ENCODE data around the gene SDC4.

SDC4 gene

DNA sequence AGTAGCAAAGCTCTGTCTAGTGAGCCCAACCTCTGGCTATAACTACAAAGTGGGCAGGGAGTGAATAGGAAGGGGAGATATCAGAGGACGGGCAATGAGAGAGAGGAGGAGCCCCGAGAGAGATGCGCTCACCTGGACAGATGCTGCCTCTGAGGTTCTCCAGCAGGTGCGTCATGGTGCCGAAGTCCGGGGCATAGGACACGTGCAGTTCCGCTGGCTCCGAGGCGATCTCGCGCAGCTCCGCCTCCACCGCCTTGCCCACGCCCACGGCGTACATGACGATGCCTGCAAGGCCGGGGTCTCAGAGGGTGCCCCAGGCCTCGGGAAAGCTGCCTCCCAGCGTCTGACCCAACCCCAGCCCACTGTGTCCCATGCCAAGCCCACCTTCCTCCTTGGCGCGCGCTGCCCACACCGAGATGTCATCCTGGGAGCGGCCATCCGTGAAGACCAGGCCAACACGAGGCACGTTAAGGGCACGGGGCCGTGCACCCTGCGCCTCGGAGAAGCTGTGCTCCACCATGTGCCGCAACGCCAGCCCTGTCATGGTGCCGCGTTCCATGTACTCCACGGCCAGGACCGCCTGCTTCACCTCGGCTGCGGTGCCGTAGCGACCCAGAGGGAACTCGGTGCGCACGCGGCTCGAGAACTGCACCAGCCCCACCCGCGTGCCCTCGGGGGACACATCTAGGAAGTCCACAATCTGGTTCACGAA is 50.3 kb downstream of the SDC4 start:
- DNase-seq (ENCODE audit: low read depth) = no peak

DNA sequence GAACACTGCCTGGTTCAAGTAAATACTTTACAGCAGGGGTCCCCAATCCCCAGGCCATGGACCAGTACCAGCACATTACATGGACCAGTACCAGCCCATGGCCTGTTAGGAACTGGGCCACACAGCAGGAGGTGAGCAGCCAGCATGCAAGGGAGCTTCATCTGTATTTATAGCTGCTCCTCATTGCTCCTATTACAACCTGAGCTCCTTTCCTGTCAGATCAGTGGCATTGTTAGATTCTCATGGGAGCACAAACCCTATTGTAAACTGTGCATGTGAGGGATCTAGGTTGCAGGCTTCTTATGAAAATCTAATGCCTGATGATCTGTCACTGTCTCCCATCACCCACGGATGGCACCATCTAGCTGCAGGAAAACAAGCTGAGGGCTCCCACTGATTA is 53.6 kb downstream of the SDC4 start:
- no peak for DNase-seq (ENCODE audit: low read depth)

DNA sequence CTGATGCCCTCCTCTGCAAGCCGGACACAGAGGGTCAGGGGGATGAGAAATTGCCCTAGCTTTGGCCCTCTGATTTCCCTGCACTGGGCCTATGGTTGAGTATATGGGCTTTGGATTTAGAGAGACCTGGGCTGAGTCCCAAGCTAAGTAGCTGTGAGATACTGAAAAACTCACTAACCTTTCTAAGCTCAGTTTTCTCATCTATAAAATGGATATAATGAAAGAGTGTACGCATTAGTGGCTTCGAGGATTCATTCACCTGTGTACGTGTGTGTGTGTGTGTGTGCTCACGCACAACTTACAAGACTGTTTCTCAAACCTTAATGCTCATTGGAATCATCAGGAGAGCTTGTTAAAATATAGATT is 54.2 kb downstream of the SDC4 start:
- DNase-seq (ENCODE audit: low read depth) = no peak

DNA sequence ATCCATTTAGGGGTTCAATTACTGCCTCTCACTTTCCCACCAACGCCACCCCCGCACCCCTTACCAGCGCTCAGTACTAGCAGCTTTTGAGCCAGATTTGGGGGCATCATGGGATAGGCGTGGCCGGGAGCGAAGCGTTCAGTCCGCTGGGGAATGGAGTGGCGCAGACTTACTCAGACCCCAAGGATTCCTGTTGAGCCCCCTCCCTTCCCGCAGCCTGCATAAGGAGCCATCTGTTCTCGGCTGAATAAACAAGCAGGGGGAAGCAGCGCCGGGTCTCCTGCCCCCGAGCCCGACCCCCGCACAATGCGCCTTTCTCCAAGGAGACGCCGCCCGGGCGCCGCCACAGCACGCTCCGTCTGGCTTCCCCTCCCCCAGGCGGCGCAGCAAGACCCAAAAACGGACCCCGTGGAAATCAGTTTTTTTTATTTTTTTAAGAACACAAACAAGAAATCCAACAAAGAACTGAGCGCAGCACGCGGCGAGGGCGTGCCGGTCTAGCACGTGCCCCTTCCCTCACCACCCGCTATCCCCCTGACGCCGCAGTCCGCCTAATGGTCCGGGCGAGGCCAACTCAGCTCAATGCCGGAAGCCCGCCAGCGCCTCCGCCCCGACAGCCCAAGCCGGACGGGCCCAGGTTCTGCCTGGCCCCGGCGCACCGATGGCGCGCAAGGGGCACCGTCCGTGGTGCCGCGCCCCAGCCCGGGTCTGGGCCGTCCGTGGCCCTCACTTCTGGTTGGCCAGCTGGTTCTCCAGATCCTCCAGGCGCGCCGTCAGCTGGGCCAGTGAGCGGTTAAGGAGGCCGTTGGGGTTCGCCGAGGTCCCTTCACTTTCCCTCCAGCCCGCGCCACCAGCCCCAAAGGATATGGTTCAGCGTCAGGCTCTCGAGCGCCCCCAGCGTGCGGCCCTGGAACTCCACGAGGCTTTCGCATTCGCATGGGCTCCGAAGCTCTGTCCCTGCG is 54.9 kb downstream of the SDC4 start:
- peak; percentile 77 for DNase-seq (ENCODE audit: low read depth)

DNA sequence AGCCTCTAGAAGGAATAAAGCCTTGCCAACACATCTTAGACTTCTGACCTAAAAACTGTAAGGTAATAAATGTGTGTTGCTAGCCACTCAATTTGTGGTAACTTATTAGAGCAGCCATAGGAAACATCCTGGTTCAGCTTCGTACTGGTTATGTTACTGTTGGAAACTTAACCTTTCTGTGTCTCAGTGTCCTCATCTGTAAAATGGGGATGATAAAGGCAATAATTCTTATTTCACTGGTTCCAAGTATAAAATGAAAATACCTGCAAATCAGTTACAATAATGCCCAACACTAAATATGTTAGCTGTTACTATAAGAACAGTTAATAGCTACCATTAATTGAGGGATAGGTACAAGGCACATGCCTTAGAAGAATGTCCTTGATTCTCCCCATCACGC is 55.9 kb downstream of the SDC4 start:
- DNase-seq (ENCODE audit: low read depth) = no peak

DNA sequence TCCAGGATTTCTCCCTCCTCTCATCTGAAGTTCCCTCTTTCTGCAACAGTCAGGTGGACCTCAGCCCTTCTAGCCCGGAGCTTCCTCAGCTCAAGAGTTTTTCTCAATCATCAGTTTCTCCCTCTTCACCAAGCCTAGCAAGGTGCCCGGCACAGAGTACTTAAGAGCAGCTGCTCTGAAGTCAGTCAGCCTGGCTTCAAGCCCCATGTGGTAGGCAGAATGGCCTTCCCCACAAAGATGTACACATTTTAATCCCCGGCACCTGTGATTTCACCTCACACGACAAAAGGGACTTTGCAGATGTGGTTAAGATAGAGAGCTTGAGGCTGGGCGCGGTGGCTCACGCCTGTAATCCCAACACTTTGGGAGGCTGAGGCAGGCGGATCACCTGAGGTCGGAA is 56.7 kb downstream of the SDC4 start:
- no peak for DNase-seq (ENCODE audit: low read depth)

DNA sequence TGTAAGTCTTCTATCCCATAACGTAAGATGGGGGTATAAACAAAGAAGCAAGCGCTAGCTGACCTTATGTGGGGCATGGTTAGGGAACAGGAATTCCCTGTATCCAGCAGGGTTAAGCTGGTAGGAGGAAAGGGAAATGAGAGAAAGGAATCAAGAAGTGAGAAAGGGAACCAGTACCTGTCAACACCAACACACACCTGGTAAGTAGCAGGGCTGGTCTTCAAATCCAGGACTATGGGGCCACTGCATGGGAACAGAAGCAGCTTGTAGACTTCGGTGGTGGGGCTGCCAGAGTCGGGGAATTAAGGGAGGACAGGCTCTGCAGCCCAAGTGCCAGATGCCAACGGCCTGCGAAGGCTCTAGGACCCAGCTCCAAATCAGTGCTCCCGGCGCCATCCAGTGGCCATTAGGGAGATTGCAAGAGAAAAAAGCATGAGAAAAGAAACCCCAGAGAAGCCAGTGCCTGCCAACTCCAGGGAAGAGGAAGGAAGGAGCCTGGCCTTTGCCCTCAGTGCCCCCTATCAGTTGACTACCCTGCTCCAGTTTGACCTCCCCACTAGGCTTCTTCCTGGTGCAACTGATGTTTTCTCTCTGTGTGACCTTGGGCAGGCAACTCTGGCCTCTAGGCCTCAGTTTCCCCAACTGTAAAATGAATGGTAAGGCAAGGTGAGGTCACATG is 57.4 kb downstream of the SDC4 start:
- DNase-seq (ENCODE audit: low read depth) = peak; percentile 34

DNA sequence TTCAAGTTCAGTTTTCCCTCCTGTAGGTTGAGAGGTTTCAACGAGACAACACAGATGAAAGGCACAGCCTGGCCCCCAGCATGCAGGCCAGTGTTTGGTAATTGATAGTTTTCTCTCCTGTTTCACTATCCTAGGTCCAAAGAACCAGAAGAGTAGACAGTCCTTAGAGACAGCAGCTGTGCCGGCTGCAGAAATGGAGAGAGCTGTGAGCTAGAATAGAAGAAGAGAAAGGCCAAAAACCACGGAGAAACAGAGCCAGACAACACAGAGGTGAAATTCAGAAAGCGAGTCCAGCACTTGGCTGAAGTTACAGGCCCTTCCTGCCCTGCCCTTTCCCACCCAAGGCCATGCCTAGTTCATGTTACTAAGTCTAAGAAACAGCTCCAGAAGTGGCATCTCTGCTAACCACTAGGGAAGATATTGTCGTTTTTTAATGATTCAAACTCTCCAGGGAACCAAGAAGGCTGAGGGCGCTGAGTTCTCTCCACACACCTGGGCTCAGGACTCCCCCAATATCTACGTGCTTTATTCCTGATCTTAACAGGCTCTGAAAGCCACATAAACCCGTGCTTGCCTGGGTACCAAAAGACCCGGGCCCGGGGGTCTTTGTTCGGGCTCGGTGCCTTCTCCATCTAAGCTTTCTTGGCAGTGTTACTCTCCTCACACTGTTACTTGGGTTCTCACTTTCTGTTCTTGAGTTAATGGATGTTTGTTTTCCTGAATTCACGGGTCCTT is 58.1 kb downstream of the SDC4 start:
- no peak for DNase-seq (ENCODE audit: low read depth)

DNA sequence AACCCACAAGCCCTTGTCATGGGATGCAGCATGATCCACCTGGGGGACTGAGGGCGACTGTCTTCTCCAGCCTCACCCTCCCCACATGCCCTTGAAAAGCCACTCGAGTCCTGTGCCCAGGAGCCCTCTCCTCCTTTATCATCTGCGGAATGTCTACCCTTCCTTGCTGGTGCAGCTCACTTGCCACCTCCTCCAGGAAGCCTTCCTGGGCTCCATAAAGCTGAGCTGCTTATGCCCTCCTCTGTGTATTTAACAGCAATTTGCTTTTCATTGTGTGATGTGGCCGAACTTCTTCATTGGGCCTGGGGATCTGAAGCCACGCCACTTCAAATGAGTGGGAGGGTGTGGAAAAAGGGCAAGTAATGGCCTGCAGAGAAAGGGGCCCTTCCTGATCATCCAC is 59.4 kb downstream of the SDC4 start:
- no peak for DNase-seq (ENCODE audit: low read depth)

DNA sequence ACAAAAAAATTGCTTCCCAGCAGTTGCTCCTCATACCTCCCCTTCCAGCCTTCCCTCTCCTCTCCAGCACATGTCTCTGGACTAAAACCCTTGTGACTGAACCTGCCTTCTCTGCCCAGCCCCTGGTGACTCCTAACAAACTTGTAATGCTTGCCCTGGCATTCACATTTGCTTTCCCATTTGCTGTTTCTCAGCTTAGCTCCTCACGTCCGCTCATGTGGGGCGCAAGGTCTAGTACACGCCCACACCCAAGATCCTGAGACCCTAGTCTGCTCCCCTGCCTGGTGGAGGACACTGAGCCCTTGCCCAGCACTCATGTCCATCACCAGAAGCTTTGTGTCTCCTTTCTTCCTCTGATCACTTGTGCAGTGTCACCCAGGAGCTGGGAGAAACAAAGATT is 59.8 kb downstream of the SDC4 start:
- DNase-seq (ENCODE audit: low read depth) = no peak

DNA sequence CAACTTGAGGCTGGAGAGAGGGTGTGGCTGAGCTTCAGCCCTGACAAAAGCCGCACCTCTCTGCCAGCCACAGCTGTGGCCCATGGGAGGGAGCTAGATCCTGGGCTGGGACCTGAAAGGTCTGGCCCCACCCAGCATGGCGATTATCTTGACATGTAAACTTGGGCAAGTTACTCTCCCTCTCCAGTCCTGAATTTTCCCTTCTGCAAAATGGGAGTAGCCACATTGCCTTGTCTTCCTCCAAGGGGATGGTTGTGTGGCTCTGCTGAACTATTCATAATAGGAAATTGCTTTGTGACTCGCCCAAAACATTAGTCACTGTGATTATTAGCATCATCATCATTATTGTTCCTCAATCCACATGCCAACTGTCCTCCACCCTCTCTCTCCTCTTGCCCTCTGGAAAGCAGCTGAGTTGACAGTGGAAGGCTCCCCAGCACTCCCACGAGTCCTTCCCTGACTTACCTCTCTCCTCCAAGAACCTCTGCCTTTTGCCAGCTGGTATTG is 64.6 kb downstream of the SDC4 start:
- no peak for DNase-seq (ENCODE audit: low read depth)

DNA sequence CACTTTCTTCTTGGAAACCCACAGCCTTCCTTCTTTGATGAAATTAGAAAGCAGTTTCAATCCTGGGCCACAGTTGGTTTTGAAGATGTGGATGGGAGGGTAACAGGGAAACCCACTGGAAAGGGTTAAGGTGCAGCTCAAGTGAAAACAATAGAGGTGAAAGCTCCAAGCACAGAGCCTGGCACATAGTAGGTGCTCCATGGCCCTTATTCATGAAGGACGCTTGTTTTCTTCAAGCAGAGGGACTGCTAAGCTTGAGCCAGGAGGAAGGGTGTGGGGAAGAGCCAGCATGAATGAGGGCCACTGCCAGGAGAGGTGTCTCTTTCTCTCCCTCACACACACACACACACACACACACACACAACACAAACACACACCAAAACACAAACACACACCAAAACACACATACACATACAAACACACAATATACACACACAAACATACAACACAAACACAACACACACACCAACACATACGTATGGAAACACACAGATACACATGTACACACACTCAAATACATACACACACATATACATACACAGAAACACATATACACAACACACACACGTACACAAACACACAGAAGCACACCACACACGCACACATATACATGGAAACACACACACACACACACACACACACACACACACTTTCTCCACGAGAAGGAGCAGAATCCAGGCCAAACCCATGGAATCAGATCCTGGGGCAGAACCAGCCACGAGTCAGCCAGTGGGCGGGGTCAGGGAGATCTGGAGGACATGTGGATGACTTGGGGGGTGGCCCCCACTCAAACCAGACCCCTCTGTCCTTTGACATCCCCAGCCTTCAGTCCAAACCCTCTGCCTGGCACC is 65.3 kb downstream of the SDC4 start:
- DNase-seq (ENCODE audit: low read depth) = no peak

DNA sequence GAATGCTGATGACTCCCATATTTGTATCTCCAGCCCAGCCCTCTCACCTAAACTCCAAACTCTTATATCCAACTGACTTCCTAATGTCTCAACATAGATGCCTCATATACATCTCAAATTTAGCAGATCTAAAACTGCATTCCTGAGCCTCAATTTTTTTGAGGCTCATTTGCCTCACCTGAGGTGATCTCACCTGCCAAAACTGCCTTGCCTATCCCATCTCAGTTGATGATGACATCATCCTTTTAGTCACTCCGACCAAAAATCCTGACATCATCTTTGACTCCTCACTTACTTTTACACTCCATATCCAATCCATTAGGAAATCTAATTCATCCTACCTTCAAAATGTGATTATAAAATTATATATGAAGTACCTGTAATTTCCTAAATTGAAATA is 68.2 kb downstream of the SDC4 start:
- DNase-seq (ENCODE audit: low read depth) = no peak

DNA sequence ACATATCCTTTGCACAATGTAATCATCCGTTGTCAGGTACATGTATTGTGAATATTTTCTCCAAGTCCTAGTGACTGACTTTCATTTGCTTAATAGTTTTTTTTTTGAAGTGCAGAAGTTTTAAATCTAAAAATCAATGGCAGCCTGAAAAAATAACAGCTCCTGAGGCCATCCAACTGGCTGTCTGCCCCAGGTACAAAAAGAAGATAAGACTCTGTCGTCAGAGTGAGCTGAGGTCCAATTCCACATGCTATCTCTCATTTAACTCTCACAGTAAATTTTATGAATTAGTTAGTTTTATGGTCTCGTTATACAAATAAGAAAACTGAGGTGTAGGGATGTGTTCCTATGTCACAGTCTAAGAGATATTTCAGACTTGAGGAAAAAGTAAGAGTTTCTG is 72.9 kb downstream of the SDC4 start:
- DNase-seq (ENCODE audit: low read depth) = no peak
